Stimulated activated CD4-positive, alpha-beta T cell treated with anti-CD3 and anti-CD28 coated beads, Interleukin-4, amount 100 ng/mL, for 1 hour (primary cell): Measurements from ENCODE around the gene NFRKB.
A peak's percentile ranks its signal among the peaks of the same experiment; 100 is the strongest.
"Not testable (repeated sequence)": the region's sequence is repeated elsewhere in the genome, so short reads cannot be mapped to it uniquely, and the experiment has no call there.

ENCODE experiments used
- DNase-seq: peaks from one replicate; pipeline ENCODE4 v3.0.0-alpha.2; 2020

NFRKB gene

GRCh38 chr11:129888451-129888850 lies 6.9 kb downstream of the NFRKB start:
- DNase-seq, result no peak

GRCh38 chr11:129885381-129885780 lies 10.0 kb downstream of the NFRKB start:
- no peak for DNase-seq

GRCh38 chr11:129884581-129884980 lies 10.8 kb downstream of the NFRKB start:
- no peak for DNase-seq

GRCh38 chr11:129881570-129882170 lies 13.7 kb downstream of the NFRKB start:
- DNase-seq, result peak; percentile 54

GRCh38 chr11:129880311-129880710 lies 15.1 kb downstream of the NFRKB start:
- DNase-seq, result no peak

DNA sequence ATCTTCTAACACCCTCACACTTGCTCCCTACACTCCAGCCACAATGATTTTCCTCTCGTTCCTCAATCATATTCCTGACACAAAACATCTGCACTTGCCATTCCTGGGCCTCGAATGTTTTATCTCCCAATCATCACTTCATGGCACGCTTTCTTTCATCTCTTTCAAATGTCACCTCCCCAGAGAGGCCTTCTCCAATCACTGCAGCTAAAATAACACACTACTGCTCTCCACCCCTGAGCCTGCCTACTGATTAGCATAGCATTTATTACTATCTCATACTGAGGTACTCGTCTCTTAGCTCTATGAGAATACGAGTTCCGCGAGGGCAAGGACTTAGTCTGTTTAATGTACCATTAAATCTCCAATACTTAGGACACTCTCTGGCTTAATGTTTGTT lies 23.5 kb downstream of the NFRKB start:
- no peak for DNase-seq

GRCh38 chr11:129868626-129869025 lies 26.8 kb downstream of the NFRKB start:
- not testable (repeated sequence) for DNase-seq

GRCh38 chr11:129866311-129866710 lies 29.1 kb downstream of the NFRKB start:
- DNase-seq, result no peak

DNA sequence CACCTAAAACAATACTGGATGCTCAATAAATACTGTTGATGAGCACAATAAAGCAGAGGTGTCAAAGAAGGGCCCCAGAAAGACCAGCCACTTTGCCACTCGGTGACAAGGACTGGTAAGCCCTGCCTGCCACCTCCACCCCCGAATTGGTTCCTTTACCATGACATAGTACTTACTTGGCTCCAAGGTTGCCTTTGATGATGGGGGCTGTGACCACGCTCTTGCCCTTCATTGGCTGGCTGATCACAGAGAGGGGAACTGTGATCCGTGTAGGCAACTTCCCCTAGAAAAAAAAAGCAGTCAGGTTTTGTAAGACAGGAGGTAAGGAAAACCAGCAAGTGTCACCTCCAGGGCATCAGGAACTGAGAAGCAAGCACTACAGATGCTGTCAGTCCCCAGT lies 29.7 kb downstream of the NFRKB start:
- DNase-seq, result no peak

DNA sequence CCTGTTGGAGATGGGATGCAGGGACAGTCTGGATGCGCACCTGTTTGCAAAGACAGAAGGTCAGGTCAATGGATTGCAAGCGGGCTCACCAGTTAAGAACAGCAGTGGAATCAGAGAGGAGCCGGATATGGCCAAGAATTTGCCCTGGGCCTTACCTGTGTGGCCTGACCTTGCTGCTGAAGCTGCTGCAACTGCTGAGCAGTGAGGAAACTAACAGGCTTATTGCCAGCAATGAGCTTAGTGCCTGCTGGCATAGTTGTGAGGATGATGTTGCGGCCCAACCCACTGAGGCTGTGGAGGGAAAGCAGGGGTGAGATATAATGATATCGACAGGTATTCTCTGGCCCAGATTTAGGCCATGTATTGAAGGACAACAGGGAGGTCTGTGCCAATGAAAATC lies 30.6 kb downstream of the NFRKB start:
- no peak for DNase-seq

- no peak for DNase-seq
Measured at GRCh38 chr11:129861702-129862522, 33.5 kb downstream of the NFRKB start.

- DNase-seq, result no peak
Measured at GRCh38 chr11:129856036-129856435, 39.3 kb downstream of the NFRKB start.

GRCh38 chr11:129855086-129855485 lies 40.3 kb downstream of the NFRKB start:
- DNase-seq, result no peak

GRCh38 chr11:129854232-129854805 lies 41.1 kb downstream of the NFRKB start:
- DNase-seq, result no peak

DNA sequence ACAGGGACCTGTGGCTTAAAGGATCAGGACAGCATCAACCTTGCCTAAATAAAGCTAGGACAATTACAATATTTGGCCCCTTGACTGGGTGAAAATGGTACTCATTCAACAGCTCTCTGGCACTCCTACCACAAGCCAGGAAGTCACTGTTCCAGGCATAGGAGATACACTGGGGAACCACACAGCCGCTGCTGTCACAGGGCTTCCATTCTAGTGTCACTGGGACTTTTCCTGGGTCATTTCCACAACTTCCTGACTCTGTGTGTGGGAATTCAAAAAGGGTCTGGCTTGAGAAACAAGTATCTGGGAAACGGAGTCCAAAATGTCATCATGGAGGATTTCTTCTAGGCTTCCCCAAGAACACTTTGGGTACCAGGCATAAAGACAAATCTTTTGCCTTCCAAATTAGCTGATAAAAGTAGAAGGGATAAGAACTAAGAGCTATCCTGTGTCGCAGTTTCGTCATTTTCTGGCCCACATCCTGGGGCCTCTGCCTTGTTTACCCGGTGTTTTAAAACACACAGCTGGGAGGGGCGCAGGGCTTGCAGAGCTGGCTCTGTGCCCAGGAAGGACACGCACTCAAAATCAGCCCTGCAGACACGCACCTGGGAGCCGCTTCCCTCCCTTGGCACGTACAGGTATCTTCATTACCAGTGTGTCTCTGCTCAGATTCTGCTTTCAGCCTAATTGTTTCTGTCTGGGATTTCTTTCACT lies 41.7 kb downstream of the NFRKB start:
- DNase-seq, result peak; percentile 35

DNA sequence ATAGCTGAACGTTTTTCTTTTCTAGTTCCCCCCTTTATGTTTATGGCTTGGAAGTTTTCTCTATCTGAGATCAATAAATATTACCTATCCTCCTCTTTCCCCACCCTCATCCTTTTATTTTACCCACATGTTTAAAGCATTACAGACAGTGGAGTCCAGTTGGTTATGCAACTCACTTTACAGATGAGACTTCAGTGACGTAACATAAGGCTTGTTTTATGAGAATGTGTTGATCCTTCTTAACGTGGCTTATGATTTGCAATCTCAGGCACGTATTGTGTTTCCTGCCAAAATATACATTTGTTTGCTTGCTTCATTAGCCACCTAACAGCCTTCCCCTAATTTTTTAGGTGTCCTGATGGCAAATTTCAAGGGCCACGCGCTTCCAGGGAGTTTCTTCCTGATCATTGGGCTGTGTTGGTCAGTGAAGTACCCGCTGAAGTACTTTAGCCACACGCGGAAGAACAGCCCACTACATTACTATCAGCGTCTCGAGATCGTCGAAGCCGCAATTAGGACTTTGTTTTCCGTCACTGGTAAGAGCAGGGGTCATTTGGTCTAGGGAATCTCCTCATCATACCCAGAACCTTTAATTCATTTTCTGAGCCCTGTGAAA lies 43.1 kb downstream of the NFRKB start:
- no peak for DNase-seq

DNA sequence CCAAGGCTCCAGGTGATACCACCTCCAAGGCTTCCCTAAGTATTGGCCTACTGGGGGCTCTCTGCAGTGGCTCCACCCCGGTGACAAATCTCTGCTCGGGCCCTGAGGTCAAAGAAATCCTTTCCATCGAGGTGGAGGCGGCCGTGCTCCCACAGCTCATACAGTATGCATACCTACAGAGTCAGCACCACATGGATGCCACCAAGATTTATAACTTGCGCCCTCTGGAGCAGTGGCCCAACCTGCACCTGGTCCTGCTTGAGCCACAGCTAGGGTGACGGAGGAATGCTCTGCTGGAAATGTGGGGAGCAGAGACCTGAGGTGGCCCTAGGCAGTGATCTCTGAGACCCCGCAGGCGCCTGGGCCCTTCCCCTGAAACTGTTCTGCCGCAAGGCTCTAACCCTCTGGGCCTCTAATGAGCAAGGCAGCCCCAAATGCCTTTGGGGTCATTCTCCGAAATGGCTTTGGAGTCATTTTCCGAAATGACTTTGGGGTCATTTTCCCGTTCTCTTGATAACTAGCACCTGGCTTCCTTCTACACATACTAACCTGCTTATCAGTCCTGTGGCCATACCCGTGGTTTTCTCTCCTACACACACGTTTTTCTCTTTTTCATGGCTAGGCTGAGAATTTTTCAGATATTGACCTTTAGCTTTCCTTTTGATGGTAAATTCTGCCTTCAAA lies 45.8 kb downstream of the NFRKB start:
- DNase-seq, result no peak

DNA sequence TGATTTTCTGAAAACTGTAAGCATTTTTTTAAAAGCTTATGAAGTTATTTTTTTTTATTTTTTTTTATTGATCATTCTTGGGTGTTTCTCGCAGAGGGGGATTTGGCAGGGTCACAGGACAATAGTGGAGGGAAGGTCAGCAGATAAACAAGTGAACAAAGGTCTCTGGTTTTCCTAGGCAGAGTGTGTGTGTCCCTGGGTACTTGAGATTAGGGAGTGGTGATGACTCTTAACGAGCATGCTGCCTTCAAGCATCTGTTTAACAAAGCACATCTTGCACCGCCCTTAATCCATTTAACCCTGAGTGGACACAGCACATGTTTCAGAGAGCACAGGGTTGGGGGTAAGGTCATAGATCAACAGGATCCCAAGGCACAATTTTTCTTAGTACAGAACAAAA lies 48.0 kb downstream of the NFRKB start:
- DNase-seq, result not testable (repeated sequence)

DNA sequence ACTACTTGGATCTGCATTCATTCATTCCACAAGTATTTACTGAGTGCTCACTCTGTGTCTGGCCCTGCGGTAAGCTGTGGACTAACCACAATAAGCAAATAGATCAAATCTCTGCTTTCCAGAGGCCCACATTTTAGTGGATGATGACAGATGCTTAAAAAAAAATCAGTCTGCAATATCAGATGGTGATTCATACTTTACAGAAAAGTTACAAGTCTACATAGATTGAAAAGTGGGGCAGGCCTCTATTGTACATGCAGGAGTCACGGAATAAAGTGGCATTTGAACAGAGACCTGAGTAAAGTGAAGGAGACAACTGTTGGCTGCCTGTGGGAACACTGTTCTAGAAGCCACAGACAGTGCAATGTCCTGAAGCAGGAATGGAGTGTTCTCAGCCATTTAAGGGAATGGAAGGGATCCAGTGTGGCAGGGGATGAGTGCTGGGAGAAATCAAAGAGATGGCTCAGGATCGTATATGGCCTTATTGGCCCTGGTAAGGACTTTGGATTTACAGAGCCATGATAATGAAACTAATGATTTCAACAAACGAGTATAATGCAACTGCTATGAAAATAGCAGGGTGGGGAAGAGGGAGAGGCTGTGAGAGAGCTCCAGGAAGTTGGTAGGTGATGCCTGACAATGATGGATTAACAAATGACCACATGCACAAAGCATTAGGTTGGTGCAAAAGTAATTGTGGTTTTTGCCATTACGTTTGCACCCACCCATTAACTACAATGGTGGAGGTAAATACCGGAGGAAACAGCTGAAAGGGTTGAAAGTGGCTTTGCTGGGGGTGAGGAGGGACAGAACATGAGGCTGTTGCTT lies 48.7 kb downstream of the NFRKB start:
- no peak for DNase-seq
